HG03342 (cell line): ENCODE measurements around the gene UBFD1.
"Not testable (repeated sequence)": the region's sequence is repeated elsewhere in the genome, so short reads cannot be mapped to it uniquely, and the experiment has no call there.

Experiments
- ATAC-seq: cut with Tn5 transposase; IDR thresholded peaks from one replicate; pipeline ENCODE4 v1.9.1; 2021; ENCODE audit warnings: mild to moderate bottlenecking, moderate library complexity; ENCODE audit not compliant: unreplicated experiment

UBFD1 gene

DNA sequence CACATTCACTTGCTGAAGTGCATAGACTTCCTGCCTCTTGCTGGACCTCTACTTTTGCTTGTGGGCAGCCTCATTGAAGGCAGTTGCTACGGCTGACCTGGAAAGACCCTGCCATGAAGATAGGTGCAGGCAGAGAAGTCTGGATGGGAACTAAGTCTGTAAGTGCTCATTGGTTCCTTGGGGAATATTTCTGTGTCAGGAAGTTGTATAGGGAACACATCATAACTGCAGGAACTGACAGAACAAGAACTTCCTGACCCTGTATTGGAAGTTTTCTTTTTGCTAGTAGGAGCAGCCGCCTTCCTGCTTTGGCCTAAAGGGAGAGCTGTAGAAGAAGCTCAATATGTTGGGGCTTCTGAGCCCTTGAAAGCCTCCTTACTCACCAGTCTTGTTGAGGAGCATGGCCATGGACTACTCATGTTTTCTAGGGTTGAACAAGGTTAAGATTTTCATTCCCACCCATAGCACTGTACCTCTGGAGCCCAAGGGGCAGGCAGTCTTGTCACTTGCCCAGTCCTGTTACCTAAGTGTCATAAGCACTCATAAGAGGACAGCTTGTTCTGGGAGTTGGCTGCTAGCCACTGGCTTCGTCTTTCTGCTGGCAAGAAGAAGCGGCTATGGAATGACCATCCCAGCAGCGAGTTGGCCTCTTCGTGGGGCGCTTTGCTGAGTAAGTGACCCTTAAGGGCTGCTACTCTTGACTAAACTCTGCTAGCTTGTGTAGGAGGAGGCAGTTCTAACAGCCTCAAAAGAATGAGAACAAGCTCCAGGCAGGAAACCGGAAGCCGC, 7.2 kb downstream of the UBFD1 start:
- ATAC-seq, result no peak

DNA sequence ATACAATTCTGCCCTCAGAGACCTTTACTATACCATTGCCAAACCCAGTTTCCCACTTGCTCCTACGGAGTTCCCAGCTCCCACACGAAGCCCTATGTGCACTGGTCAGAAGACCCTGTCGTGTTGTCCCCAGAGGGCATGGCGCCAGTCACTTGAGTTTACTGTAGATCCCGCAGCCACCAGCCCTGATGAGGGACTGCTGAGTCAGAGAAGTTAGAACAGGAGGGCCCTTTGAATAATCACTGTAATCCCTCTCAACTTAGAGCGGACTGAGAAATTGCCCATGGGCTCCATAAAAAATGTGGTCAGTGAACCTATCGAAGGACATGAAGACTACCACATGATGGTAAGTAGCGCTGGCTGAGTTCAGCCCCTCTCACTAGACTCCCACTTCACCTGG, 9.2 kb downstream of the UBFD1 start:
- no peak for ATAC-seq

DNA sequence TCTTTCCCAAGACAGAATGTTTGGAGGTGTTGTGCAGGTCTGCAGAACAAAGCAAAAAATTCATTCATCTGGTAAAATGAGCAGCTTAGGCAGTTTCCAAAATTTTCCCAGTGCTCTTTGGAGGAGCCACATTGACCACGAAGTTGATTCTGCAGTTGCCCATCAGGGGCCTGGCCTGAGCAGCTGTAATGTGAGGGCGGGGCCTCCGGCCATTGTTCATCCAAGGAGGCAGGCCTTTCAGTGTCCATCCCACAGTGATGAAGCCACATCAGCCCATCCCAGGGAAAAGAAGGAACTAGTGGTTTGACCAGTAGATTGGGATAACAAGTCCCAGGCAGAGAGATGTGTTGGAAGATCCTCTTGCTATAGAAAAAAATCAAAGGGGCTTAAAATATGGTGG, 10.1 kb downstream of the UBFD1 start:
- ATAC-seq, result no peak

DNA sequence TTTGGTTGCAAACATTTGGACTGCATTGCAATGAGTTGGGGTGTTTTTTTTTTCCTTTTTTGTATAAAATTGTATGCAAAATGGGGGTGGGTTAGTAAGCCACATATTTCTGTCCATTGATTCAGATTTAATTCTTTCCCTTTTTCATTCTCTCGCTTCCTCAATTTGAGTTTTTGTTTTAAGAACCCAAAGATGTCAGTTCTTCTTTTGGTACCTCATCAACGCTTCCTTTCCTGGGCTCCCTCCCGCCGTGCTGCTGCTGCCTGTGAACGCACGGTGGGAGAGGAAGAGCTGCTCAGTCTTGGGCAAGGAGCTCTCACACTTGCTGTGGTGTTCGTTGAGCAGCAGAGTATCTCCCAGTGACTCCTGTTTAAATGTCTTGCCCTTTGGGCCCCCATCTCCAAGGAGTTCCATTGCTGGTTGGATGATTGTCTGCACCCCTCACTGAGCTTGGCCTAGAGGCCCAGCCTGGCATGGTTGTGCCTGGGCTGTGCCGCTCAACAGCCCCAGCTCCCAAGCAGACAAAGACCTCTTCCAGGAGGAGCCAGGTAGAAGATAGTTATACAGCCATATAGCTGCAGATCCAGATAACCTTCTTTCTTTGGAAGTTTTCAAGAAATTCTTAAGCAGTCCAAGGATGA, 13.6 kb downstream of the UBFD1 start:
- no peak for ATAC-seq

DNA sequence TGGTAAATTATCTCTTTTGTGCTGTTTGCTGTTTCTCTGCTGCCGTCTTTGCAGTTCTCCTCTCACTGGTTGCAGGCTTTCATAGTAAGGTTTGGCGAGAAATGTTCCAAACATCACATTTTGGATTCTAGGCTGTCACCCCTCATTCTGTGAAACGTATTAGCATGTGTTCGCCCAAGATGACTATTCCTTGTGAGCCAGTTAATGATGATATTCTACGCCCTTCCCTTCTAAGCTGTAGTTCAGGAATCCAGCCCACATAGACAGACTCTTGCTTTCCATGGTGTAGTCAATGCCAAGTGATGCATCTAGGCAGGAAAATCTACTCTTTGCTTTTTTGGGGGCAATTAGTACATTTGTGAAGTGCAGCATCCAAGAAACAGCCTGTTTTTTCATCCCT, 14.4 kb downstream of the UBFD1 start:
- ATAC-seq, result no peak

DNA sequence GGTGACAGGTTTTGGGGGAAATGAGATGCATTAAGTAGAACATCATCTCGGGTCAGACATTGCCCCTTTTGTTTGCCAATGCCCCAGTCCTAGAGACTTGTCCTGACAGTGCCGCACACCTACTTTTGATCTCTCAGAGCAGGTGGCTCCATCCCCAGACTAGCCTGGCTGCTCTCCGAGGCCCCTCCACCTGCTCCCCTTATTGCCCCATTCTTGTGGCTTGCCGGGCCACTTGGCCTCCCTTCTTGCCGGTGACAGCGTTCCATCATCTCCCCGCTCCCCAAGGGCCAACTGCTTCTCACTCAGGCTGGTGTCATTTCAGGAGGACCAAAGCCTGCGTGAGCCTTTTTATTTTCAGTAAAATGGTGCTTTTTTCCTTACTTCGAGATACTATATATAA, 14.9 kb downstream of the UBFD1 start:
- no peak for ATAC-seq

DNA sequence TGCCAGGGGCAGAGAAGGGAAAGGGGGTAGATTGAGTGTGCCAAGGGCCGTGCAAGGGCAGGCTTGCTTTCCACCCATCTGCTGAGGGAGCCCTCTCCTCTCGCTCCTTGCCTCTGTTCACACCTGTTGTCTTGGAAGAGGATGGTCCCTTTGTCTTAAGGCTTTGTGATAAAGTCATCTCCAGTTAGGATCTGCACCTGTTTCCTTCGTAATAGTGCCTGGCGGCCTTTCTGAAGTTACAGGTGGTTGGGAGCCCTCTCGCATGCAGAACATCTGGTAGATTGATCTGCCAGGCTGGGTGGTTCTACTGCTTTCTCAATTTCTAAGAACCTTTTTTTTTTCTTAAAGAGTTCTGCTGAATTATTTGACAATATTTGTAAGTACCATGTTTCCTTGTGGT, 16.3 kb downstream of the UBFD1 start:
- no peak for ATAC-seq

DNA sequence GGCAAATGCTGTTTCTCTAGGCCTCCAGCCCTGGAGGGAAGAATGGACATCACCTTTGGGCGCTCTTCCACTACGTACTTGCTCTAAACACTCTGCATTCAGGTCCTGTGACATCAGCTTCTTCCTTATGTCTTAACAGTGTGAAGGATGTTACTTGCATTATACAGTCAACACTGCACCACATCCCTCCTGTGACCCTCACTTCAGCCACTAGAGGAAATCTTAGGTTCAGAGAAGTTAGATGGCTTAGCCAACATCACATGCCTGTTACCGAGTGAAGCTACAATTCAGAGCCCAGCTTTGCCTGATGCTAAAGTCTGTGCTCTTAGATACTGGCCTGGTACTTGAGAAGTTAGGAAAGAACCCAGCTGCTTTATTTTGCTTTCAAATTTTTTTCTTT, 18.3 kb downstream of the UBFD1 start:
- no peak for ATAC-seq

DNA sequence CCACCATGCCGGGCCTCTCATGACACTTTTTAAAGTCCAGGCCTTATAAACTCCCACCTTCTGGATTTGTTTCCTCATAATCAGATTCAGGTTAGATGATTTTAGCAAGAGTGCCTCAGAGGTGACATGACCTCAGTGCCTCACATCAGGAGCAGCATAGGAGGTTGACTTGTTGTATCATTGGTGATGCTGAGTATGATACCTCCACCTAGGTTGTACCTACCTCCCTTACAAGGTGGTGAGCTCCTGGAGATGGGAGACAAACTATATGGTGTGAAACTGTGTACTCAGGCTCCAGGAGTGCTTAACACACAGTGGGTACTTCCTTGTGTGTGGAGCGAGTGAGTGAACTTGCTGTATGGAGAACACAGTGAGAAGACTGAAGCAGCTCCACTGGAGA, 20.0 kb downstream of the UBFD1 start:
- no peak for ATAC-seq

DNA sequence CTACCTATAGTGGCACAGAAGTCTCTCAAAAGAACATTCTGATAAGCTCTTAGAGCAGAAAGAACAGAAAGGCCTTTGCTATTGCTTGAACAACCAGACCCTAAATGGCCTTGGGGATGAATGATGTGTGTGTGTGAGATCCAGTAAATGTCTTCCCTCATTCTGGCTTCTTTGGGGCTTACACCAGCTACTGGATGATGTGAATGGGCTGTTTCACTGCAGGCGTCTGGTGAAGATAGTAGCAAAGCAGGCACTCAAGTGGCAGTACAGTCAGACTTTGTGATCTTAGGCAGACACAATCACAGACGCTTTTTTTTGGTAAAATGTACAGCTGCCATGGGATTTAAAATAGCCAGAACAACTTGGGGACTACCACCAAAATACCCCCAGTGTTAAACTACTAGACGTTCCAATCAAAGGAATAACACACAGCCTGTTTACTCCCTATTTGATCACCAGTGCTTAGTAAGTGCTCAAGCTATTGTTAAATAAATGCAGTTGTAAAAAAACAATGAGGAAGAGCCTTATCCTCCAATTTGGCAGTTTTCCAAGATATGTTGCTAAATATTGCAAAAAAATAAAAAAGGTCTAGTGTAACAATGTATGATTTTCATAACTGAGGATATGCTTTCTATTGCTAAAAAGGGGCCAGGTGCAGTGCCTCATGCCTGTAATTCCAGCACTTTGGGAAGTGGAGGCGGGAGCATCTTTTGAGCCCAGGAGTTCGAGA, 20.7 kb downstream of the UBFD1 start:
- ATAC-seq, result no peak

DNA sequence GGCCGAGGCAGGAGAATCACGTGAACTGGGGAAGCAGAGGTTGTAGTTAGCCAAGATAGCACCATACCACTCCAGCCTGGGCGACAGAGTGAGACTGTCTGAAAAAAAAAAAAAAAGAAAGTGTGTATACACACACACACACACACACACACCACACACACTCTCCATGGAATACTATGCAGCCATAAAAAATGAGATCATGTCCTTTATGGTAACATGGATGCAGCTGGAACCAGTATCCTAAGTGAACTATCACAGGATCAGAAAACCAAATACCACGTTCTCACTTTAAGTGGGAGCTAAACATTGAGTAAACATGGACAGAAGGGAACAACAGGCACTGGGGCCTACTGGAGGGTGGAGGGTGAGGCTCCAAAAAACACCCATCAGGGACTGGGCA, 21.8 kb downstream of the UBFD1 start:
- no peak for ATAC-seq

DNA sequence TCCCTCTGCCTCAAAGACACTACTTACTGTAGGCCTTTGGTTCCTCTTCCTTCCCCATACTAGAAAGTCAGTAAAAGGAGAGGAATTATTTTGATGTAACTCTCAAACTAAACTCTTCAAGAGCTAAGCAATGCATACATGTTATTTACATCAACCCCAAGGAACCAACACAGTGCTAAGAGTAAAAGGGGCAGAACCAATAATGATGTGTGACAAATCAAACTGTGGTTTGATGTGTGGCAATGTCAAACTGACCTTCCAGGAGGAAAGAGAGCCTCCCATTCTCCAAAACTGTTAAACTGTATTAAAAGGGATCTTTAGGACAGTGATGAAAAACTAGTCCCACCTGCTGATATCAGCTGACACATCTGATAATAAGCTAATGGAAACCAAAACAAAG, 22.9 kb downstream of the UBFD1 start:
- no peak for ATAC-seq

DNA sequence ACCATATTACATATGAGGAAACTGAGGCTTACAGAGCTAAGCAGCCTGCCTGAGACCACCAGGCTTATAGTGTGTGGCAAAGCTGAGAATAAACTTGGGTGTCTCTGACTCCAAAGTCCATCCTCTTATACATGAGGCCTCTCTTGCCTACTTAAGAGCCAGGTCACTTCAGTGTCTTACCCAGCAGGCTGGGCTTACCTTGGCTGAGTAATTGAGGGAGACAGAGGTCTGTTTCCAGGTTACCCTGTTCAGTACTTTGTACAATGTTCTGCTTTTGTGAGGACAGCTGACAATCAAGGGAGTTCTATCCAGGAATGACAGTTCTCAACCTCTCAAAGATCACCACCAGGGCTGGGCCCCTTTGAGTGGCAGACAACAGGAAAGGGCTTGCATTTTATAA, 24.2 kb downstream of the UBFD1 start:
- no peak for ATAC-seq

DNA sequence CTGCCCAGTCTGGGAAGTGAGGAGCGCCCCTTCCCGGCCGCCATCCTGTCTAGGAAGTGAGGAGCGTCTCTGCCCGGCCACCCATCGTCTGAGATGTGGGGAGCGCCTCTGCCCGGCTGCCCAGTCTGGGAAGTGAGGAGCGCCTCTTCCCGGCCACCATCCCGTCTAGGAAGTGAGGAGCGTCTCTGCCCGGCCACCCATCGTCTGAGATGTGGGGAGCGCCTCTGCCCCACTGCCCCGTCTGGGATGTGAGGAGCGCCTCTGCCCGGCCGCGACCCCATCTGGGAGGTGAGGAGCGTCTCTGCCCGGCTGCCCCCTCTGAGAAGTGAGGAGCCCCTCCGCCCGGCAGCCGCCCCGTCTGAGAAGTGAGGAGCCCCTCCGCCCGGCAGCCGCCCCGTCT, 25.7 kb downstream of the UBFD1 start:
- ATAC-seq, result not testable (repeated sequence)

DNA sequence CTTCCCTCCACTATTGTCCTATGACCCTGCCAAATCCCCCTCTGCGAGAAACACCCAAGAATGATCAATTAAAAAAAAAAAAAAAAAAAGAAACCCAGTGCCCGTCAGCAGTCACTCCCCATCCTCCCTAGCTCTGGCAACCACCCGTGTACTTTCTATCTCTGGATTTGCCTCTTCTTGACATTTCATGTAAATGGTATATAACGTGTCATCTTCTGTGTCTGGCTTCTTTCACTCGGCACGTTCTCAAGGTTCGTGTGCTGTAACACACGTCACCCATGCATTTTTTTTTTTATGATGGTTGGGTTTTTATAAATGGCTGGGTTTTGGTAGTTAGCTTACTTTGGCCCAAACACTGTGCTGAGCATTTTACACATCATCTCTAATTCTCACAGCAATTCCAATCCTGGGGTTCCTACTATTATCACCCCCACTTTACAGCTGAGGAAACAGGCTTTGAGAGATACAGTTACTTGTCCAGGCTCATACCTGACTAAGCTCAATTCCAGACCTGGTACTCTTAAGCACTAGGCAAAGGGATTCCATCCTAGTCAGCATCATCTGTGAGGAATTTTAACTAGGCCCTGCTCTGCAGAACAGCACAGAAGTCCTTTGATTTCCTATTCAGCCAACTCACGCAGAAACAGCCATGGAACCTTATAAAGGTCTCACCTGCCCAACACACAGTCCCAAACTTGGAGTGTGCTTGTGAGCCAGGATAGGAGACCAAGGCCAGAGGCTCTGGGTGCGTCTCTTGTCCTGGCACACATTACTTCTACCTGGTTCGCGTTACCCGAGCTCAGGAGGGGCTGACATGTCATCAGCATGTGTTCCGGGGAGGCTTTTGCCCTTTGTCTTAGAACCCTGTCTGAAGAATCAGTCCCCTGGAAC, 26.9 kb downstream of the UBFD1 start:
- ATAC-seq, result no peak

DNA sequence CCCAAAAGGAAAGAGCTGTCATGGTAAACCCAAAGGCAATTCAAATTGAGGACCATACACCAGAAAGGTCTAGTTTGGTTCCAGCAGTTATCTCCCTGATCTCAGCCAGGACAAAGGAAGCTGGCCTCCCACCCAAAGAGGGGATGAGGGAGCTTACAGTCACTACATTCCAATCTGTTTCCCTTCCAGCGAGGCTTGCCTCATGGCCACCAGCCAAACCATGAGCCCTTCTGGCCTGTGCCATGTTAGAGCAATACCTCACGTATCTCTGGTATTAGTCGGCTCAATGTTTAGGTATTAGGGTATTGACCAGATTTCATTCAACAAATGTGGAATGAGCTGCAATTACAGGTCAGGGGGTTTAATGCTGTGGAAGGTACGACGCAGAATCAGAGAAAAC, 30.2 kb downstream of the UBFD1 start:
- no peak for ATAC-seq

DNA sequence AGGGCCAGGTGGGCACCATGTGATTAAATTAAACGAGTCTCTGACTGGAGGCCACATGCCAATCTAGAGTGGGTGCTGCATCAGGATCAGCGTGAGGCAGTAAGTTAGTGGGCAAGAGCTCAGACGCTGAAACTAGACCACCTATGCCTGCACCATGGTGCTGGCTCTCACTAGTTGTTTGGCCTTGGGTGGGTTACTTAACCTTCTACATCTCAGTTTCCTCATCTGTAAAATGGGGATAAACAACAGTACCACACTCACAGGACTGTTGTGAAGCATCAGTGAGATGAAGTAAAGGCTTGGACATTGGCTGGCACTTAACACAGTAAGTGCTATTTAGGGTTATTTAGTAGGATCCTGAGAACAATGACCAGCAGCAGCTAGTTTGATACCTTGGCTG, 32.7 kb downstream of the UBFD1 start:
- ATAC-seq, result no peak

DNA sequence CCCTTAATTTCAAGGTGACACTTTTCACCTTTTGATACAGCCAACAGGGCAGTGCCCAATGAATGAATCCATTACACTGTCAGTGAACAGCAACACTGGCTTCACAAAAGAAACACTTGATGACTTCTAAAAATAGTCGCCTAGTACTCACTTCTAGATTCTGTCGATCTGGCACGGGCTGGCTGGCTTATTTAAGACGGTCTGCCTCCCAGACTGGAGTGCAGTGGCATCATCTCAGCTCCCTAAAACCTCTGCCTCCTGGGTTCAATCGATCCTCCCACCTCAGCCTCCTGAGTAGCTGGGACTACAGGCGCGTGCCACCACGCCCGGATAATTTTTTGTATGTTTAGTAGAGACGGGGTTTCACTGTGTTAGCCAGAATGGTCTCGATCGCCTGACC, 36.7 kb downstream of the UBFD1 start:
- no peak for ATAC-seq

DNA sequence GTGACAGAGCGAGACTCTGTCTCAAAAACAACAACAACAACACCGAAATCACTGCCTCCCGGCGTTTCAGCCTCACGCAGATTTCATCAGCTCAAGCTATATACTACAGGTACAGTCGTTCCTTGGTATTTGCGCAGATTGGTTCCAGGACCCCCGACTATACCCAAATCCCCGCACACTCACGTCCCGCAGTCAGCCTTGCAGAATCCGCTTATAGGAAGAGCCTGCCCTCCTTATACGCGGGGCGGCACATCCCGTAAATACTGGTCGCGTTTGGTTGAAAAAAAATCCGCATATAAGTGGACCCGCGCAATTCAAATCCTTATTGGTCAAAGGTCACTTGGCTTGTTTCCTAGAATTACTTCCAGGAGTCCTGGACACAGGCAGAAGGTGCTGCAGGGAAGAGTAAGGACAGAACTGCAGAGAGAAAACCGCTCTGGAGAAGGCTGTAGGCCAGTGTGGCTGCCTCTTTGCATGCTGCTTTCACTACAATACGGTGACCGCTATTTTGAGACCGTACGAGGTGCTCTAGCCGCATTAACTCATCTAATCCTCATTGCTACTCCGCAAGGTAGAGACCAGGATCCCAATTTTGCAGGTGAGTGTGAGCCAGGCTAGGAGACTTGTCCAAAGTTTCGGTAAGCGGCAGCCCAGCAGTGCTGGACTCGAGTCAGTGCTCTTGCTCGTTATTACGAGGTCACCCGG, 37.9 kb downstream of the UBFD1 start:
- no peak for ATAC-seq

DNA sequence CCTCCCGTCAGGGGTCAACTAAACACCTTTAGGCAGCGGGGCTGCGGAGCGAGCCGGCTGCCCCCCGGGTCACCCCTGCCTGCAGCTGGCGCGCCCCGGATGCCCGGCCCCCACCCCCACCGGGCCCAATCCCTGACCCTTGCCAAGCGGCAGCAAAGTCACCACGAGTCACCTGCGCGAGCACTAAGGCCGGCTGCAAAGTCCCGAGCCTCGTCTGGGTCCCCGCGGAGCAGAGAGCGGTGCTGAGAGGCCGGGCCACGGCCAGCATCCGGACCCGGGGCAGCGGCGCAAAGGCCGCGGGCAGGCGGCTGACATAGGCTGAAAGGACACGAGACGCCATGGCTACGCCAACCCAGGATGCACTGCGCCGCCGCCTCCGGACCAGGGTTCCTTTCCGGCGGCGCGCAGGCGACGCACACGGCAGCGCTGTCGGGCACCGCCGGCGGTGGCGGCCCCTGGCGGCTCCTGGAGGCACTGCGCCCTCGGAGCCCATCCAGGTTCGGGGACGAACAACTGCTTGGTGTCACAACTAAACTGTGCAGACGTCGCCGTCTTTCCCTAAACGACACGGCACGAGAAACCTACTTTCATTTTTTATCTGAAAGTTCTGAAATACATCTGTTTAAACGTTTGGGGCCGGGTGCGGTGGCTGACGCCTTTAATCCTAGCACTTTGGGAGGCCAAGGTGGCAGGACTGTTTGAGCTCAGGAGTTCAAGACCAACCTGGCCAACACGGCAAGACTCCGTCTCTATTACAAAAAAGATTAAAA, 38.6 kb downstream of the UBFD1 start, which contains the start of gene NDUFAB1:
TSS of gene NDUFAB1 (minus strand) at position 366 of the 770 bp plus-strand sequence. CDS start at position 340, 26 bp downstream.
- ATAC-seq, result peak; percentile 86
